Measurements from ENCODE around the gene ZNF415.

DNA sequence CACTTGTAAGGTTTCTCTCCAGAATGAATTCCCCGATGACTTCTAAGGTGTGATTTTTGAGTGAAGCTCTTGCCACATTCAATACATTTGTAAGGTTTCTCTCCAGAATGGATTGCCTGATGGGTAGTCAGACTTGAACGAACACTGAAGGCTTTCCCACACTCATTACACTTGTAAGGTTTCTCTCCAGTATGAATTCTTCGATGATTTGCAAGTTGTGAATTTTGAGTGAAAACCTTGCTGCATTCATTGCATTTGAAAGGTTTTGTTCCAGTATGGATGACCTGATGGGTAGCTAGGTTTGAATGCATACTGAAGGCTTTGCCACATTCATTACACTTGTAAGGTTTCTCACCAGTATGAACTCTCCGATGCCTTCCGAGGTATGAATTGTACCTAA lies 63.9 kb downstream of the ZNF415 start:
- TF ChIP-seq YY1 (IDR thresholded peaks at IDR 0.05; ENCODE audit: insufficient read depth, insufficient read length) (no peak), SUZ12 (IDR thresholded peaks at IDR 0.05; ENCODE audit: extremely low read depth, insufficient read depth, insufficient read length) (no peak)
